Measurements from ENCODE around the gene MSMB. TPM values are rescaled to one million over a fixed set of nuclear protein-coding genes. Genes with fewer than 3 reads are reported as not detected.

MSMB gene
- total and polyA plus RNA-seq, 2 of the 4 experiments (the other 2 are of a cell fraction), result not detected

- H3K4me2 ChIP-seq (ENCODE audit: low read depth, low read length), result no peak overlapping the region
- H3K9me3 ChIP-seq (ENCODE audit: control insufficient read depth, insufficient read depth, low read length), result no peaks in the 10 kb centered on the region
- no peak for ATAC-seq (ENCODE audit: low read depth)
- H3K9me1 ChIP-seq (ENCODE audit: insufficient read depth, low read length), result peaks cover 6% of the 10 kb centered on the region
- no TSS peak for BruUV-seq (replicated peaks)
- H3K79me1 ChIP-seq (ENCODE audit: low read depth in 1 of 2, low read length in 2 of 2), result peaks cover 3 to 39% of the 10 kb centered on the region in 2 experiments; a peak in 2 of 4 replicates
- POLR2A ChIA-PET (ENCODE audit: unreplicated experiment), result no interaction called here
- dilution Hi-C loops (cut with HindIII; ENCODE audit: low sequenced_read_pairs, unreplicated experiment) (no loop called here), intact Hi-C loops (cut with micrococcal nuclease) (loop anchor here (10.0 kb wide), 1 partner anchor 561 kb away; no protein-coding TSS in a partner anchor), in situ Hi-C loops (cut with MboI; ENCODE audit: low sequenced_read_pairs) (no loop called here)
- no peak overlapping the region for H3K18ac ChIP-seq (ENCODE audit: low read depth, low read length)
- no peak overlapping the region for H3K4me3 ChIP-seq (ENCODE audit: insufficient read depth, low read depth, low read length)
- no peaks in the 10 kb centered on the region for H3K36me3 ChIP-seq (ENCODE audit: control insufficient read depth, insufficient read depth, low read length)
- no peak for TF ChIP-seq ELK1 (IDR thresholded peaks at IDR 0.05; ENCODE audit: borderline replicate concordance, low read depth, low read length)
- no peak for TF ChIP-seq RCOR1 (IDR thresholded peaks at IDR 0.05; ENCODE audit: insufficient replicate concordance, low read length)
- no peak for TF ChIP-seq SMC3 (IDR thresholded peaks at IDR 0.05; ENCODE audit: low read depth, low read length)
- no peak for TF ChIP-seq POLR2A (IDR thresholded peaks at IDR 0.05; ENCODE audit: low read depth, low read length)
- TF ChIP-seq CEBPB (IDR thresholded peaks at IDR 0.05; ENCODE audit: low read depth, low read length), result no peak
- TF ChIP-seq MXI1 (IDR thresholded peaks at IDR 0.05; ENCODE audit: borderline replicate concordance, low read depth, low read length), result no peak
- no peak for TF ChIP-seq MAFK (IDR thresholded peaks at IDR 0.05; ENCODE audit: low read depth, low read length)
- TF ChIP-seq RFX5 (IDR thresholded peaks at IDR 0.05; ENCODE audit: low read depth, low read length), result no peak
- TF ChIP-seq FOS (IDR thresholded peaks at IDR 0.05; ENCODE audit: low read depth, low read length), result no peak
- no peak for TF ChIP-seq CTCF (conservative IDR thresholded peaks at IDR 0.05; ENCODE audit: low read depth, low read length)
- TF ChIP-seq USF2 (IDR thresholded peaks at IDR 0.05; ENCODE audit: low read depth, low read length), result no peak
- no peak for TF ChIP-seq RAD21 (IDR thresholded peaks at IDR 0.05; ENCODE audit: low read length)
- TF ChIP-seq CHD1 (IDR thresholded peaks at IDR 0.05; ENCODE audit: low read depth, low read length), result no peak
- TF ChIP-seq MAZ (IDR thresholded peaks at IDR 0.05; ENCODE audit: borderline replicate concordance, low read depth, low read length), result no peak
- H3K4me1 ChIP-seq (ENCODE audit: control insufficient read depth, insufficient read depth, low read length), result peaks cover 21% of the 10 kb centered on the region
- peaks cover 71% of the 10 kb centered on the region for H4K20me1 ChIP-seq (ENCODE audit: insufficient read depth, low read length)
- no CpG with 5 or more reads among the region's 2 CpGs for WGBS, 2 experiments (ENCODE audit: extremely low coverage in 2 of 2, insufficient read length in 1 of 2)
- no peak for DNase-seq
- no peak overlapping the region for H4K8ac ChIP-seq (ENCODE audit: low read depth in 2 of 2, low read length in 2 of 2)
- H2BK5ac ChIP-seq (ENCODE audit: low read depth, low read length, poor library complexity, severe bottlenecking), result peak overlapping the region; percentile 9
- H2AK5ac ChIP-seq (ENCODE audit: low read depth, low read length), result peak overlapping the region; percentile 7; the same call in 1 of the 2 replicates
- H3K56ac ChIP-seq (ENCODE audit: extremely low read depth, insufficient read depth, low read length), result no peak overlapping the region
- no peaks in the 10 kb centered on the region for H3K27me3 ChIP-seq (ENCODE audit: control insufficient read depth, insufficient read depth, low read length)
- no peak overlapping the region for H4K91ac ChIP-seq (ENCODE audit: insufficient read depth, low read depth, low read length)
- no peak overlapping the region for H3K4ac ChIP-seq (ENCODE audit: low read depth, low read length)
- no peak overlapping the region for H2AFZ ChIP-seq (replicated peaks; ENCODE audit: low read length, poor library complexity)
- H3K9ac ChIP-seq (ENCODE audit: low read depth, low read length), result peak overlapping the region; percentile 26; the same call in 1 of the 2 replicates
- CTCF ChIA-PET, result no interaction called here
- peak overlapping the region; percentile 42; the same call in 1 of the 2 replicates for H3K27ac ChIP-seq (ENCODE audit: insufficient read depth, low read length)
- no peak overlapping the region for H2BK20ac ChIP-seq (ENCODE audit: low read depth, low read length)
- H4K5ac ChIP-seq (ENCODE audit: low read depth, low read length), result peak overlapping the region; percentile 32; the same call in 1 of the 2 replicates
- peak overlapping the region; percentile 51; the same call in 1 of the 2 replicates for H3K23ac ChIP-seq (ENCODE audit: low read depth, low read length)
- no peak overlapping the region for H2BK120ac ChIP-seq (ENCODE audit: low read depth, low read length)
- H3K14ac ChIP-seq (replicated peaks; ENCODE audit: low read depth, low read length), result no peak overlapping the region
- no peak overlapping the region for H2AK9ac ChIP-seq (replicated peaks; ENCODE audit: low read depth, low read length, poor library complexity)
- no peak overlapping the region for H2BK15ac ChIP-seq (ENCODE audit: low read depth, low read length)
Observed at GRCh38 chr10:46025406-46025805, 20.7 kb downstream of the MSMB start.
